Kidney epithelial cell (primary cell): Measurements from ENCODE around the gene LONP1. TPM values are rescaled to one million over a fixed set of nuclear protein-coding genes. Genes with fewer than 3 reads are reported as not detected.

Experiments used
- DNase-seq: peaks from one replicate; pipeline ENCODE4 v3.0.0-alpha.2; 2010; ENCODE audit warnings: low read depth
- H3K27me3 ChIP-seq: 2 replicates; pipeline ENCODE4 v1.6.0; 2011; ENCODE audit warnings: low read length; ENCODE audit not compliant: control insufficient read depth, insufficient read depth
- H3K36me3 ChIP-seq: 2 replicates; pipeline ENCODE4 v1.5.1; 2011; ENCODE audit warnings: low read length; ENCODE audit not compliant: control insufficient read depth, insufficient read depth
- H3K4me3 ChIP-seq: 2 replicates; pipeline ENCODE4 v1.5.1; 2011; ENCODE audit warnings: low read depth, mild to moderate bottlenecking, control low read depth, low read length
- total RNA-seq: library from RNA; depleted of rRNA; stranded (reverse); fragments of >200 nt; gene quantifications from 2 replicates; pipeline ENCODE4 v1.2.3, GENCODE V29; 2015
- TF ChIP-seq, protein P1 (sequence below): IDR thresholded peaks from 2 replicates; pipeline ENCODE4 v1.5.1; 2011; ENCODE audit warnings: mild to moderate bottlenecking, moderate library complexity, low read length, control low read depth, inconsistent platforms; ENCODE audit not compliant: insufficient read depth, poor library complexity, severe bottlenecking

LONP1 gene, protein sequence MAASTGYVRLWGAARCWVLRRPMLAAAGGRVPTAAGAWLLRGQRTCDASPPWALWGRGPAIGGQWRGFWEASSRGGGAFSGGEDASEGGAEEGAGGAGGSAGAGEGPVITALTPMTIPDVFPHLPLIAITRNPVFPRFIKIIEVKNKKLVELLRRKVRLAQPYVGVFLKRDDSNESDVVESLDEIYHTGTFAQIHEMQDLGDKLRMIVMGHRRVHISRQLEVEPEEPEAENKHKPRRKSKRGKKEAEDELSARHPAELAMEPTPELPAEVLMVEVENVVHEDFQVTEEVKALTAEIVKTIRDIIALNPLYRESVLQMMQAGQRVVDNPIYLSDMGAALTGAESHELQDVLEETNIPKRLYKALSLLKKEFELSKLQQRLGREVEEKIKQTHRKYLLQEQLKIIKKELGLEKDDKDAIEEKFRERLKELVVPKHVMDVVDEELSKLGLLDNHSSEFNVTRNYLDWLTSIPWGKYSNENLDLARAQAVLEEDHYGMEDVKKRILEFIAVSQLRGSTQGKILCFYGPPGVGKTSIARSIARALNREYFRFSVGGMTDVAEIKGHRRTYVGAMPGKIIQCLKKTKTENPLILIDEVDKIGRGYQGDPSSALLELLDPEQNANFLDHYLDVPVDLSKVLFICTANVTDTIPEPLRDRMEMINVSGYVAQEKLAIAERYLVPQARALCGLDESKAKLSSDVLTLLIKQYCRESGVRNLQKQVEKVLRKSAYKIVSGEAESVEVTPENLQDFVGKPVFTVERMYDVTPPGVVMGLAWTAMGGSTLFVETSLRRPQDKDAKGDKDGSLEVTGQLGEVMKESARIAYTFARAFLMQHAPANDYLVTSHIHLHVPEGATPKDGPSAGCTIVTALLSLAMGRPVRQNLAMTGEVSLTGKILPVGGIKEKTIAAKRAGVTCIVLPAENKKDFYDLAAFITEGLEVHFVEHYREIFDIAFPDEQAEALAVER
- total RNA-seq: 151 and 173 TPM in 2 replicates

DNA sequence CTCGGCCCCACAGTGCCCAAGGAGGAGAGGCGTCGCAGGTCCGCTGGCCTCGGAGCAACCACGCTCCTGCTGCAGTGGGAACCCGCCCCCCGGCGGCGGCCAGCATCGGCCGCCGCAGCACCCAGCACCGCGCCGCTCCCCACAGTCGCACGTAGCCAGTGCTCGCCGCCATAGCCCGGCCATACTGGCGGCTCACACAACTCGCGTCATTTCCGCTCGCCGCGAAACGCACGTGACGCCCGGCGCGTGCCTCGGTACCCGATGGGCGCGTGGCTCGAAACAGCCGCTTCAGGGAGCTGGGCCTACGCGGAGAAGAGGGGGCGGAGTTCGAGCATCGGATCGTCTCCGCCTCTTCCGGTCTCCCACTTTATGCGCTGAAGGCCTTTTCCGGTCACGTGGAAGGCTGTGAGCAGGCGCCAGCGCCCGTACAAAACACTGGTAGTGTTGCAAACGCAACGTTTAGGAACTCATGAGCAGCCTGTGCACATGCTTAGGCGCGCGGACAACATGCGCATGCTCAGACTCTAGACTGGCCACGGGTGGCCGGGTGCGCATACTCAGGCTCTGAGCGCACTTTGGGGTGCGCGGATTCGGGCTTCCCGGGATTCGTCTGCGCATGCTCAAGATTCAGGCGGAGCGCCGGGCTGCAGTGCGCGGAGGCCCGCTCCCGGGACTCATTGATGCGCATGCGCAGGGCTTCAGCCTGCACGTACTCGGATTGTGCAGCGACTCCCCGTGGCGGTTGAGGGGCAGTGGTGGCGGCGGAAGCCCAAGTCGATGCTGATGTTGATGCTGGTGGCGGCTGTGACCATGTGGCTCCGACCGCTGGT is at the start of gene LONP1, which contains the start of gene CATSPERD:
Gene LONP1, minus strand, starts transcription at position 186 of the 830 bp plus-strand sequence. Its CDS starts 14 bp downstream, at position 172.
Gene CATSPERD, plus strand, starts transcription at position 677 of the 830 bp plus-strand sequence. Its CDS starts 101 bp downstream, at position 778.
- DNase-seq: peak; percentile 92
- TF ChIP-seq, protein P1, sequence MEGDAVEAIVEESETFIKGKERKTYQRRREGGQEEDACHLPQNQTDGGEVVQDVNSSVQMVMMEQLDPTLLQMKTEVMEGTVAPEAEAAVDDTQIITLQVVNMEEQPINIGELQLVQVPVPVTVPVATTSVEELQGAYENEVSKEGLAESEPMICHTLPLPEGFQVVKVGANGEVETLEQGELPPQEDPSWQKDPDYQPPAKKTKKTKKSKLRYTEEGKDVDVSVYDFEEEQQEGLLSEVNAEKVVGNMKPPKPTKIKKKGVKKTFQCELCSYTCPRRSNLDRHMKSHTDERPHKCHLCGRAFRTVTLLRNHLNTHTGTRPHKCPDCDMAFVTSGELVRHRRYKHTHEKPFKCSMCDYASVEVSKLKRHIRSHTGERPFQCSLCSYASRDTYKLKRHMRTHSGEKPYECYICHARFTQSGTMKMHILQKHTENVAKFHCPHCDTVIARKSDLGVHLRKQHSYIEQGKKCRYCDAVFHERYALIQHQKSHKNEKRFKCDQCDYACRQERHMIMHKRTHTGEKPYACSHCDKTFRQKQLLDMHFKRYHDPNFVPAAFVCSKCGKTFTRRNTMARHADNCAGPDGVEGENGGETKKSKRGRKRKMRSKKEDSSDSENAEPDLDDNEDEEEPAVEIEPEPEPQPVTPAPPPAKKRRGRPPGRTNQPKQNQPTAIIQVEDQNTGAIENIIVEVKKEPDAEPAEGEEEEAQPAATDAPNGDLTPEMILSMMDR: peak; percentile 97
- Histone ChIP-seq H3K27me3 (no peaks in the 10 kb centered on the region), H3K4me3 (peak within 1 kb of the TSS; percentile 88), H3K36me3 (no peaks in the 10 kb centered on the region)

DNA sequence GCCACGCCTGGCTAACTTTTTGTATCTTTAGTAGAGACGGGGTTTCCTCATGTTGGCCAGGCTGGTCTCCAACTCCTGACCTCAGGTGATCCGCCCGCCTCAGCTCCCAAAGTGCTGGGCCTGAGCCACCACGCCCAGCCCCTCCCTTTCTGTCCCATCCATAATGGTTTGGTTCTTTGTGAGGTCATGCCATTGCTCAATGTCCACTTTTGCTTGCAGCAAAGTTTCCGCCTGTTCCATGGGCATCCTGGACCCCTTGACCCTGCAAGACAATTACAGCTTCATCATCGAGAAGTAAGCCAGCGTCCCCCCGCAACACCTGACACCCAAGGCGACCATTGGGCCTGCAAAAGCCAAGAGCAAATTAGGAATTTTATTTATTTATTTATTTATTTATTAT is 48.0 kb upstream of the LONP1 start:
- DNase-seq: no peak
- Histone ChIP-seq H3K4me3 (no peak overlapping the region), H3K36me3 (no peaks in the 10 kb centered on the region), H3K27me3 (no peaks in the 10 kb centered on the region)
- TF ChIP-seq, protein P1: no peak

DNA sequence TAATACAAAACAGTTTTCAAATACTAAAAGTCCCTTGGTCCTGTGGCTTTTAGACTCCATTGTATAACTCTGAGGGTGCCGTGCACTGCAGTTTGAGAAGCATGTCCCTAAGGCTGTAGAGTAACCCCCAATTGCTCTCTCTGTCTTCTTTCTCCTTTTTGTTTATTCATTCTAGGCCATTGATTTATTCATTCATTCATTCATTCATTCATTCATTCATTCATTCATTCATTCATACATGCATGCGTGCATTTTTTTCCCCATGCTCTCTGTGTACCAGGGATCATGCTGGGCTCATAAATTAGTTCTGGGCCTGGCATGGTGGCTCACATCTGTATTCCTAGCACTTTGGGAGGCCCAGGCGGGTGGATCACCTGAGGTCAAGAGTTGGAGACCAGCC is 45.3 kb upstream of the LONP1 start:
- Histone ChIP-seq H3K4me3 (no peak overlapping the region), H3K36me3 (no peaks in the 10 kb centered on the region), H3K27me3 (no peaks in the 10 kb centered on the region)
- TF ChIP-seq, protein P1: no peak
- no peak for DNase-seq

DNA sequence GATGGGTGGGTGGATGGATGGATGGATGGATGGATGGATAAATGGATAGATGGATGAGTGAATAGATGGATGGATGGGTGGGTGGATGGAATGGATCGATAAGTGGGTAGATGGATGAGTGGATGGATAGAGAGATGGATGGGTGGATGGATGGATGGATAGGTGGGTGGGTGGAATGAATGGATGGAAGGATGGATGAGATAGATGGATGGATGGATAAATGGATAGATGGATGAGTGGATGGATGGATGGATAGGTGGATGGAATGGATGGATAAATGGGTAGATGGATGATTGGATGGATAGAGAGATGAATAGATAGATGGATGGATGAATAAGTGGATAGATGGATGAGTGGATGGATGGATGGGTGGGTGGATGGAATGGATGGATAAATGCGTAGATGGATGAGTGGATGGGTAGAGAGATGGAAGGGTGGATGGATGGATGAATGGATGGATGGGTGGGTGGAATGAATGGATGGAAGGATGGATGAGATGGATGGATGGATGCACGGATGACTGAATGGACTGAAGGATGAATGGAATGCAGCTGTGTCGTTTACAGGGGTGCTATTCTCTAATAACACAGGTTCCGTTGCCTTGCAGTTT is 42.8 kb upstream of the LONP1 start:
- no peak for DNase-seq
- Histone ChIP-seq H3K27me3 (no peaks in the 10 kb centered on the region), H3K36me3 (no peaks in the 10 kb centered on the region), H3K4me3 (no peak overlapping the region)
- TF ChIP-seq, protein P1: no peak

DNA sequence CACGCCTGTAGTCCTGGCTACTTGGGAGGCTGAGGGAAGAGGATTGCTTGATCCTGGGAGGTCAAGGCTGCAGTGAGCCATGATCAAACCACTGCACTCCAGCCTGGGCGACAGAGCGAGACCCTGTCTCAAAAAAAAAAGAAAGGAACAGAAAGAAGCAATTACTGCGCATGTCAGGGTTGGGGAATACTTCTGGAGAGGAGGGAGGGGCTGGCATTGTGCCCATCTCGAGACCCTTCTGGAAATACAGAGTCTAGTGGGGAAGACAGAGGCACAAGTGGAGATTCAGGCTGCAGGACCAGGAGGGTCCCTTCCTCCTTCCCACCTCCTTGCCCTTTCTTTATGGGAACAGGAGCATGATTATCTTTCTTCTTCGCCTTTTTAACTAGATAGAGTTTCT is 33.8 kb upstream of the LONP1 start:
- H3K27me3 ChIP-seq: no peaks in the 10 kb centered on the region
- TF ChIP-seq, protein P1: no peak
- no peaks in the 10 kb centered on the region for H3K36me3 ChIP-seq
- H3K4me3 ChIP-seq: no peak overlapping the region
- DNase-seq: no peak
